ENCODE measurements around the gene RNF17. TPM values are rescaled to one million over a fixed set of nuclear protein-coding genes. Genes with fewer than 3 reads are reported as not detected.

Gene RNF17
- total and polyA plus RNA-seq, 2 donors (not counting 3 experiments of a cell fraction or from before 2014, with no cell fraction given): 0.30 TPM; not detected in 1

- CTCF ChIA-PET: no interaction called here
Measured at GRCh38 chr13:24927810-24928404, 163.9 kb downstream of the RNF17 start.

GRCh38 chr13:24929196-24929595, 165.2 kb downstream of the RNF17 start:
- CTCF ChIA-PET: no interaction called here

More at GRCh38 chr13:24927810-24928404, 163.9 kb downstream of the RNF17 start:
- H3K36me3 ChIP-seq (ENCODE audit: control insufficient read depth in 2 of 2, extremely low read depth in 1 of 2, insufficient read depth in 2 of 2, low read length in 2 of 2): no peaks in the 10 kb centered on the region
- H2AFZ ChIP-seq (ENCODE audit: low read depth, low read length): no peak overlapping the region
- no TSS peak for BruUV-seq (replicated peaks)
- H3K4me1 ChIP-seq (ENCODE audit: control insufficient read depth, extremely low read depth, insufficient read depth, low read length): peaks cover 5% of the 10 kb centered on the region
- no peaks in the 10 kb centered on the region for H3K9me1 ChIP-seq (replicated peaks; ENCODE audit: control insufficient read depth, extremely low read depth, insufficient read depth, low read length)
- no peak overlapping the region for H3K27ac ChIP-seq (ENCODE audit: insufficient read depth, low read depth, low read length)
- no peaks in the 10 kb centered on the region for H3K79me2 ChIP-seq (ENCODE audit: control insufficient read depth, insufficient read depth, low read length)
- DNase-seq (ENCODE audit: low read depth, low spot score) (no peak), FAIRE-seq (no peak)
- intact Hi-C loops (cut with micrococcal nuclease): no loop called here
- no peaks in the 10 kb centered on the region for H3K9me3 ChIP-seq (replicated peaks; ENCODE audit: control insufficient read depth, insufficient read depth, low read length)
- H3K9ac ChIP-seq (replicated peaks; ENCODE audit: extremely low read depth, insufficient read depth, low read length): no peak overlapping the region
- no peaks in the 10 kb centered on the region for H4K20me1 ChIP-seq (replicated peaks; ENCODE audit: control insufficient read depth, extremely low read depth, insufficient read depth, low read length)
- no peak overlapping the region for H3K4me3 ChIP-seq (replicated peaks in 1 of 3; ENCODE audit: insufficient read depth in 1 of 3, low read depth in 1 of 3, low read length in 3 of 3)
- peaks cover 27 to 30% of the 10 kb centered on the region in 2 experiments for H3K27me3 ChIP-seq (ENCODE audit: control insufficient read depth in 2 of 2, insufficient read depth in 2 of 2, low read length in 2 of 2)
- no peak overlapping the region for H3K4me2 ChIP-seq (ENCODE audit: insufficient read depth, low read length)
- POLR2A ChIA-PET: no interaction called here
- dilution Hi-C loops (cut with MboI; ENCODE audit: extremely low pct_ligation_motif_present, low sequenced_read_pairs): no loop called here
- no peak for TF ChIP-seq GATA2 (IDR thresholded peaks at IDR 0.05; ENCODE audit: insufficient read depth, insufficient read length, low read depth, low read length)

More at GRCh38 chr13:24929196-24929595, 165.2 kb downstream of the RNF17 start:
- Histone ChIP-seq H3K4me1 (ENCODE audit: control insufficient read depth, extremely low read depth, insufficient read depth, low read length) (no peaks in the 10 kb centered on the region), H3K9me1 (replicated peaks; ENCODE audit: control insufficient read depth, extremely low read depth, insufficient read depth, low read length) (no peaks in the 10 kb centered on the region), H3K4me2 (ENCODE audit: insufficient read depth, low read length) (no peak overlapping the region), H3K79me2 (ENCODE audit: control insufficient read depth, insufficient read depth, low read length) (no peaks in the 10 kb centered on the region), H3K27me3 (ENCODE audit: control insufficient read depth in 2 of 2, insufficient read depth in 2 of 2, low read length in 2 of 2) (peaks cover 28 to 31% of the 10 kb centered on the region in 2 experiments), H3K36me3 (ENCODE audit: control insufficient read depth in 2 of 2, extremely low read depth in 1 of 2, insufficient read depth in 2 of 2, low read length in 2 of 2) (no peaks in the 10 kb centered on the region), H3K9ac (replicated peaks; ENCODE audit: extremely low read depth, insufficient read depth, low read length) (no peak overlapping the region), H2AFZ (ENCODE audit: low read depth, low read length) (no peak overlapping the region), H4K20me1 (replicated peaks; ENCODE audit: control insufficient read depth, extremely low read depth, insufficient read depth, low read length) (no peaks in the 10 kb centered on the region), H3K4me3 (replicated peaks in 1 of 3; ENCODE audit: insufficient read depth in 1 of 3, low read depth in 1 of 3, low read length in 3 of 3) (no peak overlapping the region), H3K27ac (ENCODE audit: insufficient read depth, low read depth, low read length) (no peak overlapping the region), H3K9me3 (replicated peaks; ENCODE audit: control insufficient read depth, insufficient read depth, low read length) (no peaks in the 10 kb centered on the region)
- dilution Hi-C loops (cut with MboI; ENCODE audit: extremely low pct_ligation_motif_present, low sequenced_read_pairs) (no loop called here), intact Hi-C loops (cut with micrococcal nuclease) (no loop called here)
- TF ChIP-seq MAX (IDR thresholded peaks at IDR 0.05; ENCODE audit: insufficient read depth, insufficient read length) (no peak), EZH2 (IDR thresholded peaks at IDR 0.05; ENCODE audit: borderline replicate concordance, low read depth, low read length, severe bottlenecking) (no peak), JUN (IDR thresholded peaks at IDR 0.05; ENCODE audit: borderline replicate concordance, insufficient read depth, insufficient read length, low read depth) (no peak), GATA2 (IDR thresholded peaks at IDR 0.05; ENCODE audit: insufficient read depth, insufficient read length, low read depth, low read length) (no peak), POLR2A (IDR thresholded peaks at IDR 0.05; ENCODE audit: low read depth, low read length) (no peak), FOS (IDR thresholded peaks at IDR 0.05; ENCODE audit: borderline replicate concordance, insufficient read depth, low read length) (no peak), POLR2AphosphoS5 (IDR thresholded peaks at IDR 0.05; ENCODE audit: insufficient read depth, low read depth, low read length) (no peak), MYC (IDR thresholded peaks at IDR 0.05; ENCODE audit: low read depth, low read length) (no peak)
- TF ChIP-seq, protein P1, sequence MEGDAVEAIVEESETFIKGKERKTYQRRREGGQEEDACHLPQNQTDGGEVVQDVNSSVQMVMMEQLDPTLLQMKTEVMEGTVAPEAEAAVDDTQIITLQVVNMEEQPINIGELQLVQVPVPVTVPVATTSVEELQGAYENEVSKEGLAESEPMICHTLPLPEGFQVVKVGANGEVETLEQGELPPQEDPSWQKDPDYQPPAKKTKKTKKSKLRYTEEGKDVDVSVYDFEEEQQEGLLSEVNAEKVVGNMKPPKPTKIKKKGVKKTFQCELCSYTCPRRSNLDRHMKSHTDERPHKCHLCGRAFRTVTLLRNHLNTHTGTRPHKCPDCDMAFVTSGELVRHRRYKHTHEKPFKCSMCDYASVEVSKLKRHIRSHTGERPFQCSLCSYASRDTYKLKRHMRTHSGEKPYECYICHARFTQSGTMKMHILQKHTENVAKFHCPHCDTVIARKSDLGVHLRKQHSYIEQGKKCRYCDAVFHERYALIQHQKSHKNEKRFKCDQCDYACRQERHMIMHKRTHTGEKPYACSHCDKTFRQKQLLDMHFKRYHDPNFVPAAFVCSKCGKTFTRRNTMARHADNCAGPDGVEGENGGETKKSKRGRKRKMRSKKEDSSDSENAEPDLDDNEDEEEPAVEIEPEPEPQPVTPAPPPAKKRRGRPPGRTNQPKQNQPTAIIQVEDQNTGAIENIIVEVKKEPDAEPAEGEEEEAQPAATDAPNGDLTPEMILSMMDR (IDR thresholded peaks at IDR 0.05; ENCODE audit: extremely low read depth in 1 of 2, insufficient read depth in 1 of 2, low read depth in 1 of 2, low read length in 2 of 2): no peak
- BruUV-seq (replicated peaks): no TSS peak
- no peak for DNase-seq (ENCODE audit: low read depth, low spot score)
- POLR2A ChIA-PET: no interaction called here
- no peak for FAIRE-seq

Measured in endothelial cell of umbilical vein (primary cell).